Left lung (tissue), 10 donors: ENCODE measurements around the gene ETV6. TPM values are rescaled to one million over a fixed set of nuclear protein-coding genes. Genes with fewer than 3 reads are reported as not detected.
A peak's percentile ranks its signal among the peaks of the same experiment; 100 is the strongest.

ENCODE experiments used
- ATAC-seq: fragments of 200-7000 bp; cut with Tn5 transposase; one replicate; pipeline ENCODE4 v1.9.1; 2020; ENCODE audit warnings: moderate library complexity
- DNase-seq, 4 donors: peaks; one replicate each; pipeline ENCODE4 v3.0.0-alpha.2; 2013 to 2020
- H3K27ac ChIP-seq, 2 donors: fragments of 200-600 bp; sonication (generic) in 1 of 2; one replicate each; pipeline versions ENCODE4 v1.5.0 to v1.8.0; 2020 to 2021
- H3K27me3 ChIP-seq, 2 donors: fragments of 200-600 bp; sonication (generic) in 1 of 2; one replicate each; pipeline versions ENCODE4 v1.5.0 to v1.8.0; 2020 to 2021
- H3K36me3 ChIP-seq, 2 donors: fragments of 200-600 bp; sonication (generic) in 1 of 2; one replicate each; pipeline versions ENCODE4 v1.5.0 to v1.8.0; 2020 to 2021
- H3K4me1 ChIP-seq, 2 donors: fragments of 200-600 bp; one replicate each; pipeline ENCODE4 v1.8.0; 2021
- H3K4me3 ChIP-seq, 2 donors: fragments of 200-600 bp; sonication (generic) in 1 of 2; one replicate each; pipeline versions ENCODE4 v1.5.0 to v1.8.0; 2020 to 2021; ENCODE audit warnings: mild to moderate bottlenecking in 1 of 2
- H3K9me3 ChIP-seq, 2 donors: fragments of 200-600 bp; sonication (generic) in 1 of 2; one replicate each; pipeline versions ENCODE4 v1.5.0 to v1.8.0; 2020 to 2021
- intact Hi-C, 2 donors: fragments of 100-400 bp; cut with DNase I; formaldehyde crosslinking; loops; one replicate each; pipeline versions ENCODE4 v1.11.2 to v1.14.2; 2022
- polyA plus RNA-seq, 6 donors: library from polyadenylated mRNA; unstranded; fragments of 120-200 nt; gene quantifications; one replicate each; pipeline ENCODE4 v1.2.1, GENCODE V29; 2013; ENCODE audit not compliant: insufficient read length in 6 of 6
- total RNA-seq, 2 donors: library from RNA; stranded (reverse); fragmentation: NEBNext Ultra II Directional; extraction: Animal tissue kit (Norgen Biotek cat#: 25700); gene quantifications; one replicate each; pipeline ENCODE4 v1.2.1, GENCODE V29; 2021
- TF ChIP-seq, protein P1 (sequence below), 2 donors: fragments of 200-600 bp; sonication (generic) in 1 of 2; IDR thresholded peaks; one replicate each; pipeline versions ENCODE4 v1.5.0 to v1.8.0; 2021; ENCODE audit warnings: antibody characterized with exemption in 2 of 2
- donor health status: DM: no; HTN: yes; CAD: no.
- donor health status: DM: no; HTN: no; CAD: no.

ETV6 gene
- total and polyA plus RNA-seq, 8 donors: 16.0 to 44.7 (median 17.1) TPM

DNA sequence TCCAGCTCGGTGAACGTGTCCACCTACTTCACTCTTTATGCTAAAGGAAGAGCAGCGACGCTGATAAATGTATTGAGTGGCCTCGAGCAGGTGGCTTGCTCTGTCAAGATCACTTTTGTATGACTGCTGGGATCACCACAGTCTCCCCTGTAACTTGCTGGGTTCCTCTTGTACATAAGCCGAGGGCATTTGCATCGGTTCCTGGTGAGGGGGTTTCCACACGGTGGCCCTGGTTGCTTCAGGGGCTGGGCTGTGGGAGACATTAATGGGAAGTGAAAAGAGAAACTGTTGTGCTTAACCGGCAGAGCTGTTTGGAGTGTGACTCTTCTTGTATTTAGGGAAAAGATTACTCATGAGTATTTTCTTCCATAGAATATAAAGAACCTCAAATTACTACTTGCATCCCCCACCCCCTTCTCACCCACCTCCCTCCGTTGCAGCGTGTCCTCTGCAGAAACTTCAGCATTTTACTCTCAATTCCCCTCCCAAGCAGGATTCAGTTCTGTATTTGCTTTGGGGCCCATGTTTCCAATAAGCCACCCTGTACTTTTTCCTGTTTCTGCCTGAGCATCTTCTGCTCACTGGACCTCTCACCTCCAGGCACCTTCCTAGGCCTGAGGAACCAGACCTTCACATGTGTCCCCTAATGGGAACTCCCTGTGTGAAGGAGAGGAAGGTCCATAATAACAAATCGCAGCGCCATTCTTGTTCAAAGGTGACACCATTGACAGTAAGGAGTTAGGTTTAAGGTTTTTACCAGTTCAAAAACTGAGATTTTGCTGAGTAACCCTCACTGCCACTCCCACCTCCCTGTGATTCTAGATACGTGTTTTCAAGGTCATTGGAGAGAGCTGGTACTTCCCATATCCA lies 187.0 kb downstream of the ETV6 start:
- no peak overlapping the region for H3K4me3 ChIP-seq
- intact Hi-C loops: no loop called here
- peak overlapping the region; percentile 68 to 84 for H3K27ac ChIP-seq
- H3K4me1 ChIP-seq: peaks cover 13 to 96% of the 10 kb centered on the region in 2 donors
- no peaks in the 10 kb centered on the region for H3K27me3 ChIP-seq
- H3K36me3 ChIP-seq: peaks cover 0 to 2% of the 10 kb centered on the region in 2 donors
- DNase-seq (peak in 2 of 4 donors; percentile 75 to 83), ATAC-seq (peak; percentile 52)
- TF ChIP-seq, protein P1, sequence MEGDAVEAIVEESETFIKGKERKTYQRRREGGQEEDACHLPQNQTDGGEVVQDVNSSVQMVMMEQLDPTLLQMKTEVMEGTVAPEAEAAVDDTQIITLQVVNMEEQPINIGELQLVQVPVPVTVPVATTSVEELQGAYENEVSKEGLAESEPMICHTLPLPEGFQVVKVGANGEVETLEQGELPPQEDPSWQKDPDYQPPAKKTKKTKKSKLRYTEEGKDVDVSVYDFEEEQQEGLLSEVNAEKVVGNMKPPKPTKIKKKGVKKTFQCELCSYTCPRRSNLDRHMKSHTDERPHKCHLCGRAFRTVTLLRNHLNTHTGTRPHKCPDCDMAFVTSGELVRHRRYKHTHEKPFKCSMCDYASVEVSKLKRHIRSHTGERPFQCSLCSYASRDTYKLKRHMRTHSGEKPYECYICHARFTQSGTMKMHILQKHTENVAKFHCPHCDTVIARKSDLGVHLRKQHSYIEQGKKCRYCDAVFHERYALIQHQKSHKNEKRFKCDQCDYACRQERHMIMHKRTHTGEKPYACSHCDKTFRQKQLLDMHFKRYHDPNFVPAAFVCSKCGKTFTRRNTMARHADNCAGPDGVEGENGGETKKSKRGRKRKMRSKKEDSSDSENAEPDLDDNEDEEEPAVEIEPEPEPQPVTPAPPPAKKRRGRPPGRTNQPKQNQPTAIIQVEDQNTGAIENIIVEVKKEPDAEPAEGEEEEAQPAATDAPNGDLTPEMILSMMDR (IDR thresholded peaks at IDR 0.05): no peak
- no peaks in the 10 kb centered on the region for H3K9me3 ChIP-seq

DNA sequence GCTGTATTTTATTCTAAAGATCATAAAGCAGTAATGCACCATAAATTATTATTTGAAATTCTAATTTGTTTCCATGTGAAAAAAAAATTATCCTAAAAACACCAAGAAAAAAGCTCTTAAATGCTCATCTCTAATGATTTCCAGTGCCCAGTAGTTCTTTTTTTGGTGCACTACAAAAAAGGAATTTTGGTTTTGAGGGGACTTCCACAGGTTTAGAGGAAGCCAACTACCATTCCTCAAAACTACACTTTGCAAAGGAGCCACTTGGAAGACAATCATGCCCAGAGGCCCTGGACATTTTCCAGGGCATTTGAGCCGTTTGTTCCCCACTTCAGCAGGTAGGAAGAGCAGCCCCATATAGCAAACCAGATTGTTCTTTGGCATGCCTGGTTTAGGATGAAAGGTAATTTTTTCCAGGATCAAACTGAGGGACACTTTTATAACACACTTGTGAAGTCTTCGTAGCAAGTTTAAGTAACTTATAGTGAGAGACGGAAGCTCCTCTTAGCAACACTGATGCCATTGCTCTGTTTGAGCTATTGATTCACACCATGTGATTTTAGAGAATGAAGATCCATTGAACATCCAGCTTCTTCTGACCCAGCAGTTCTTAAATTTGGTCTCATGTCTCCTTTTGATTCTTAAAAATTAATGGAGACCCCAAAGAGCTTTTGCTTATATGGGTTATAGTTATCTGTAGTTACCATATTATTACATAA lies 187.9 kb downstream of the ETV6 start:
- TF ChIP-seq, protein P1 (IDR thresholded peaks at IDR 0.05): no peak
- Histone ChIP-seq H3K27ac (peak overlapping the region; percentile 68 to 84), H3K27me3 (no peaks in the 10 kb centered on the region), H3K36me3 (peaks cover 0 to 9% of the 10 kb centered on the region in 2 donors), H3K4me3 (no peak overlapping the region), H3K9me3 (no peaks in the 10 kb centered on the region), H3K4me1 (peaks cover 13 to 89% of the 10 kb centered on the region in 2 donors)
- ATAC-seq (no peak), DNase-seq (no peak)
- intact Hi-C loops: no loop called here

DNA sequence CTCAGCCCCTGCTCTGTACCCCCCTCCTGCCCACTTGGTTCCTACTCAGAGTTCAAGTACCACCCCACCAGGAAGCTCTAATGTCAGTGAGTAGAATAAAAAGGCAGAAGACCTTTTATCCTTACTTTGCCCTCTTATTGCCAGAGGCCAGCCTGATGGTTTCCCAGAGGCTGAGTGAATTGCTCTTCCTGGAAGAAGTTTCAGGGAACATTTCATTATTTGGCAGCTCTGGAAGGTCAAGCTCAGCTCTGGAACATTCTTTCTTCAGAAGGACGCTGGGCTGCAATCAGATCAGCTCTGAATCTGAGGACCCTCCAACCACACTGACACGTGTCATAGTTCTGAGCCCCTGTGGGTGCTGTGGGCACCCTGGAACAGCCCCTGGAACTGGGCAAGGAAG lies 188.9 kb downstream of the ETV6 start:
- peak overlapping the region; percentile 71 to 84 for H3K27ac ChIP-seq
- peaks cover 13 to 79% of the 10 kb centered on the region in 2 donors for H3K4me1 ChIP-seq
- TF ChIP-seq, protein P1 (IDR thresholded peaks at IDR 0.05): no peak
- no peak for ATAC-seq
- intact Hi-C loops: no loop called here
- no peak for DNase-seq
- H3K27me3 ChIP-seq: no peaks in the 10 kb centered on the region
- peaks cover 0 to 19% of the 10 kb centered on the region in 2 donors for H3K36me3 ChIP-seq
- H3K9me3 ChIP-seq: no peaks in the 10 kb centered on the region
- H3K4me3 ChIP-seq: no peak overlapping the region

DNA sequence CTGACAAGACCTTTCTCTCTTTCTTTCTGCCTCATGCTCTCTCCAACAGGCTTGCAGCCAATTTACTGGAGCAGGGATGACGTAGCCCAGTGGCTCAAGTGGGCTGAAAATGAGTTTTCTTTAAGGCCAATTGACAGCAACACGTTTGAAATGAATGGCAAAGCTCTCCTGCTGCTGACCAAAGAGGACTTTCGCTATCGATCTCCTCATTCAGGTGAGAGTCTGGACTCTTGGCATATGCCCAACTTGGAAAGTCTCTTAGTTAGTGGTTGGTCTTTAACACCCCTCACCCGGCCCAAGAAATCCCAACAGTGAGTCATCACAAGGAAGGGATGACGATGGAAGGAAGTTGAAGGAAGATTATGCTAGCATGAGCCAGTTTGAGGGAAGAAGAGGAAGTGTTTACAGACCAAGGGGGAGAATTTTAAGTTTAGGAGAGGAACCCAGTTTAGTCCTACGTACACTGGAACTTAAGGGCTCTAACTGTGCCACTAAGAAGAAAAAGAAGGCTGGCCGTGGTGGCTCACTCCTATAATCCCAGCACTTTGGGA lies 189.7 kb downstream of the ETV6 start:
- DNase-seq (peak in 1 of 4 donors; percentile 22), ATAC-seq (peak; percentile 63)
- TF ChIP-seq, protein P1 (IDR thresholded peaks at IDR 0.05): no peak
- intact Hi-C loops: no loop called here
- Histone ChIP-seq H3K9me3 (no peaks in the 10 kb centered on the region), H3K36me3 (peaks cover 0 to 20% of the 10 kb centered on the region in 2 donors), H3K27me3 (no peaks in the 10 kb centered on the region), H3K4me1 (peaks cover 13 to 71% of the 10 kb centered on the region in 2 donors), H3K4me3 (no peak overlapping the region), H3K27ac (peak overlapping the region; percentile 71 to 84)

DNA sequence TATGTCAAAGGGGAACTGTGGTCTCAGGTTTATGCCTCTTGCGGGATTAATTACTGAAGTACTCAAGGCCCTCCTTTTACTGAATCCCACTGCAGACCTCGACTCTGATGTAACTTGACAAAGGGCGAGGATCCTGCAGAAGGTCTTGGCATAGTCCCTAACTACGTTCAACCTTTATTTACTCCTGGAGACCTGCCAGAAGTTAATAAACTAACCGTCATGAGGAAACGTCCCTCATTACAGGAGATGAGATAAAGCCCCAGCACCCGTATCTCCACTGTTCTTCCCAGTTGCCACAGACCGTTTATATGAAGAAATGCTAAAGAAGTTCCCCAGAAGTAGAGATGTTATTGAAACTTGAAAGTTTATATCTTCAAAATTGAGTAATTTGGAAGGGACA lies 190.9 kb downstream of the ETV6 start:
- no peaks in the 10 kb centered on the region for H3K9me3 ChIP-seq
- H3K27me3 ChIP-seq: no peaks in the 10 kb centered on the region
- H3K36me3 ChIP-seq: peaks cover 0 to 27% of the 10 kb centered on the region in 2 donors
- DNase-seq (no peak), ATAC-seq (no peak)
- H3K4me3 ChIP-seq: no peak overlapping the region
- H3K27ac ChIP-seq: peak overlapping the region in 1 of 2 donors; percentile 84
- intact Hi-C loops: no loop called here
- H3K4me1 ChIP-seq: peaks cover 13 to 59% of the 10 kb centered on the region in 2 donors
- TF ChIP-seq, protein P1 (IDR thresholded peaks at IDR 0.05): no peak
